H9 (cell line): Measurements from ENCODE around the gene CLPSL2. TPM values are rescaled to one million over a fixed set of nuclear protein-coding genes. Genes with fewer than 3 reads are reported as not detected.

ENCODE experiments used
- DNase-seq: peaks from one replicate; pipeline ENCODE4 v3.0.0-alpha.2; 2017
- H2AFZ ChIP-seq: one replicate; pipeline ENCODE4 v1.6.1; 2013; ENCODE audit warnings: mild to moderate bottlenecking, low read length, control low read depth, moderate library complexity
- H2AK5ac ChIP-seq: 2 replicates; pipeline ENCODE4 v1.6.1; 2013; ENCODE audit warnings: low read length, control low read depth, mixed read lengths; ENCODE audit not compliant: insufficient read length
- H2BK120ac ChIP-seq: one replicate; pipeline ENCODE4 v1.6.1; 2013; ENCODE audit warnings: low read depth, mild to moderate bottlenecking, low read length, control low read depth, inconsistent platforms; ENCODE audit not compliant: poor library complexity, severe bottlenecking
- H2BK12ac ChIP-seq: 2 replicates; pipeline ENCODE4 v1.6.1; 2013; ENCODE audit warnings: low read length, control low read depth, mixed read lengths, low read depth; ENCODE audit not compliant: insufficient read length
- H2BK15ac ChIP-seq: 2 replicates; pipeline ENCODE4 v1.6.1; 2013; ENCODE audit warnings: low read depth, low read length, control low read depth
- H2BK20ac ChIP-seq: one replicate; pipeline ENCODE4 v1.6.1; 2013; ENCODE audit warnings: low read depth, mild to moderate bottlenecking, low read length, control low read depth, inconsistent platforms; ENCODE audit not compliant: poor library complexity, severe bottlenecking
- H2BK5ac ChIP-seq: 2 replicates; pipeline ENCODE4 v1.6.1; 2013; ENCODE audit warnings: low read length, control low read depth, mixed read lengths; ENCODE audit not compliant: insufficient read length
- H3K14ac ChIP-seq: 2 replicates; pipeline ENCODE4 v1.6.1; 2013; ENCODE audit warnings: low read length, control low read depth; ENCODE audit not compliant: insufficient read depth
- H3K18ac ChIP-seq: 2 replicates; pipeline ENCODE4 v1.6.1; 2013; ENCODE audit warnings: low read depth, mild to moderate bottlenecking, mixed read lengths, low read length, control low read depth; ENCODE audit not compliant: insufficient read length
- H3K23ac ChIP-seq: 2 replicates; pipeline ENCODE4 v1.6.1; 2013; ENCODE audit warnings: low read length, control low read depth, mixed read lengths, low read depth; ENCODE audit not compliant: insufficient read length
- H3K23me2 ChIP-seq: 2 replicates; pipeline ENCODE4 v1.6.1; 2013; ENCODE audit warnings: low read depth, mild to moderate bottlenecking, mixed read lengths, low read length, control low read depth; ENCODE audit not compliant: insufficient read length, poor library complexity, severe bottlenecking
- H3K27ac ChIP-seq: 2 replicates; pipeline ENCODE4 v1.5.1; 2013; ENCODE audit warnings: low read length, control low read depth, mixed read lengths, low read depth; ENCODE audit not compliant: insufficient read length
- H3K27me3 ChIP-seq: 2 replicates; pipeline ENCODE4 v1.6.1; 2013; ENCODE audit warnings: low read length, control low read depth, inconsistent platforms; ENCODE audit not compliant: insufficient read depth
- H3K4ac ChIP-seq: 2 replicates; pipeline ENCODE4 v1.6.1; 2013; ENCODE audit warnings: low read depth, mild to moderate bottlenecking, control low read depth, inconsistent platforms, low read length, moderate library complexity
- H3K4me1 ChIP-seq: 2 replicates; pipeline ENCODE4 v1.6.1; 2013; ENCODE audit warnings: low read length, control low read depth, inconsistent platforms; ENCODE audit not compliant: insufficient read depth
- H3K4me2 ChIP-seq: 2 replicates; pipeline ENCODE4 v1.6.1; 2013; ENCODE audit warnings: low read length, control low read depth, mixed read lengths; ENCODE audit not compliant: insufficient read length, insufficient read depth
- H3K56ac ChIP-seq: 2 replicates; pipeline ENCODE4 v1.6.1; 2013; ENCODE audit warnings: low read depth, mild to moderate bottlenecking, mixed read lengths, low read length, control low read depth; ENCODE audit not compliant: insufficient read length
- H3K79me1 ChIP-seq: 2 replicates; pipeline ENCODE4 v1.6.1; 2013; ENCODE audit warnings: low read depth, mild to moderate bottlenecking, moderate library complexity, low read length, control low read depth, inconsistent platforms; ENCODE audit not compliant: insufficient read depth, poor library complexity, severe bottlenecking
- H3K79me2 ChIP-seq: 2 replicates; pipeline ENCODE4 v1.6.1; 2013; ENCODE audit warnings: low read length, control low read depth, inconsistent platforms; ENCODE audit not compliant: insufficient read depth
- H3K9ac ChIP-seq: 2 replicates; pipeline ENCODE4 v1.6.1; 2013; ENCODE audit warnings: low read length, control low read depth, mixed read lengths; ENCODE audit not compliant: insufficient read length; ENCODE audit errors: extremely low read depth
- H3K9me3 ChIP-seq: one replicate; pipeline ENCODE4 v1.6.1; 2013; ENCODE audit warnings: low read depth, low read length, inconsistent platforms; ENCODE audit not compliant: control insufficient read depth
- H3T11ph ChIP-seq: one replicate; pipeline ENCODE4 v1.6.1; 2013; ENCODE audit warnings: mild to moderate bottlenecking, low read length, control low read depth, inconsistent platforms
- H4K20me1 ChIP-seq: one replicate; pipeline ENCODE4 v1.6.1; 2013; ENCODE audit not compliant: control insufficient read depth, insufficient read length, insufficient read depth
- H4K5ac ChIP-seq: 2 replicates; pipeline ENCODE4 v1.6.1; 2013; ENCODE audit warnings: low read depth, mild to moderate bottlenecking, mixed read lengths, low read length, control low read depth; ENCODE audit not compliant: insufficient read length
- H4K8ac ChIP-seq: replicated peaks from 2 replicates; pipeline ENCODE4 v1.6.1; 2013; ENCODE audit warnings: low read length, control low read depth, mixed read lengths, low read depth; ENCODE audit not compliant: insufficient read length
- H4K91ac ChIP-seq: 2 replicates; pipeline ENCODE4 v1.6.1; 2013; ENCODE audit warnings: low read depth, mild to moderate bottlenecking, moderate library complexity, mixed read lengths, low read length, control low read depth; ENCODE audit not compliant: insufficient read length
- H3K27ac Mint-ChIP-seq, 3 experiments: 2 replicates in 2 of 3; 3 replicates in 1 of 3; pipeline ENCODE4 v1.8.0; 2020 to 2021; ENCODE audit warnings: mixed read lengths in 3 of 3, mild to moderate bottlenecking in 1 of 3, moderate library complexity in 1 of 3
- H3K27me3 Mint-ChIP-seq: 2 replicates; pipeline ENCODE4 v1.8.0; 2021; ENCODE audit warnings: low read depth, mild to moderate bottlenecking, moderate library complexity, mixed read lengths
- H3K36me3 Mint-ChIP-seq, 3 experiments: 2 replicates in 2 of 3; 3 replicates in 1 of 3; pipeline ENCODE4 v1.8.0; 2020 to 2021; ENCODE audit warnings: low read depth in 3 of 3, mixed read lengths in 3 of 3; ENCODE audit not compliant: insufficient read depth in 1 of 3
- H3K4me1 Mint-ChIP-seq, 2 experiments: 2 replicates each; pipeline ENCODE4 v1.8.0; 2020; ENCODE audit warnings: mixed read lengths in 2 of 2
- H3K4me3 Mint-ChIP-seq, 2 experiments: 2 replicates in 1 of 2; 3 replicates in 1 of 2; pipeline ENCODE4 v1.8.0; 2020 to 2021; ENCODE audit warnings: mild to moderate bottlenecking in 2 of 2, mixed read lengths in 2 of 2, moderate library complexity in 1 of 2
- H3K9me3 Mint-ChIP-seq, 2 experiments: 2 replicates in 1 of 2; 3 replicates in 1 of 2; pipeline ENCODE4 v1.8.0; 2020; ENCODE audit warnings: mild to moderate bottlenecking in 2 of 2, mixed read lengths in 2 of 2, moderate library complexity in 1 of 2
- WGBS: extraction: QIAGEN DNeasy Blood & Tissue Kit; methylation state at CpG from one replicate; pipeline ENCODE4 v1.1.7; 2013; ENCODE audit warnings: missing lambda C conversion rate, low lambda C conversion rate, mixed read lengths; ENCODE audit not compliant: insufficient read length; ENCODE audit errors: extremely low coverage; 5-methylcytosine and 5-hydroxymethylcytosine counted together
- total RNA-seq: library from RNA; stranded (reverse); gene quantifications from 2 replicates; pipeline ENCODE4 v1.2.1, GENCODE V29; 2021
- TF ChIP-seq, protein P1 (sequence below): fragments of 200-600 bp; sonication (generic); conservative IDR thresholded peaks from 3 replicates; pipeline ENCODE4 v1.8.0; 2021; ENCODE audit warnings: antibody characterized with exemption, mild to moderate bottlenecking

CLPSL2 gene
- total RNA-seq, 1 experiment from 2014 or later: 4.4 TPM

DNA sequence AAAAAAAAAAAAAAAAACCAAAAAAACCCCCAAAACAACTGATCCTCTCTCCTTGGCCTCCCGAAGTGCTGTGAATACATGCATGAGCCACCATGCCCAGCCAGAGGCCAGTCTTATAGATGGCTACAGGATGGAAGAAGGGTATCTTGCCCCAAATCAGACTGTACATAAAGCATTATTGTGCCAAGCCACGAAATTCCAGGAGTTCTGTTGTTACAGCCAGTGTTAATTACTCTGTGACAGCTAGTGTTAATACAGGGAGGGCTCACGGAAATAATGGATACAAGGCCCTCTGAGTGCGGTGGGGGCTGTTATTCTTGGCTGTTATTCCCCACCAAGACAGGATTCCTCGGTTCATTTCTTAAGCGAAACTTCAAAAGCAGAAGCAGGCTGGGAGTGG lies 1.4 kb upstream of the CLPSL2 start:
- no peak overlapping the region for H3K4ac ChIP-seq
- WGBS: no CpG with 5 or more reads among the region's 6 CpGs

More for the DNA sequence above, 1.4 kb upstream of the CLPSL2 start:
- H4K5ac ChIP-seq: no peak overlapping the region
- H3K36me3 Mint-ChIP-seq: no peaks in the 10 kb centered on the region; a peak in 1 of 7 replicates
- no peak overlapping the region for H2AFZ ChIP-seq
- no peaks in the 10 kb centered on the region for H3K79me1 ChIP-seq
- H3K79me2 ChIP-seq: no peaks in the 10 kb centered on the region
- H3K4me1 ChIP-seq: no peaks in the 10 kb centered on the region
- H2BK20ac ChIP-seq: no peak overlapping the region
- H3K18ac ChIP-seq: no peak overlapping the region
- H3K9me3 Mint-ChIP-seq: no peaks in the 10 kb centered on the region
- peaks cover 21 to 24% of the 10 kb centered on the region in 2 experiments for H3K4me1 Mint-ChIP-seq
- H2BK120ac ChIP-seq: no peak overlapping the region
- no peaks in the 10 kb centered on the region for H4K20me1 ChIP-seq
- H4K91ac ChIP-seq: no peak overlapping the region
- peaks cover 23% of the 10 kb centered on the region for H3K27me3 Mint-ChIP-seq
- H3K9ac ChIP-seq: no peak overlapping the region
- H3K4me2 ChIP-seq: no peak overlapping the region
- no peak overlapping the region for H2AK5ac ChIP-seq
- H3K27me3 ChIP-seq: no peaks in the 10 kb centered on the region
- H3T11ph ChIP-seq: no peak overlapping the region
- peaks cover 3% of the 10 kb centered on the region for H3K23me2 ChIP-seq
- no peak overlapping the region for H3K27ac Mint-ChIP-seq
- H2BK15ac ChIP-seq: no peak overlapping the region
- TF ChIP-seq, protein P1, sequence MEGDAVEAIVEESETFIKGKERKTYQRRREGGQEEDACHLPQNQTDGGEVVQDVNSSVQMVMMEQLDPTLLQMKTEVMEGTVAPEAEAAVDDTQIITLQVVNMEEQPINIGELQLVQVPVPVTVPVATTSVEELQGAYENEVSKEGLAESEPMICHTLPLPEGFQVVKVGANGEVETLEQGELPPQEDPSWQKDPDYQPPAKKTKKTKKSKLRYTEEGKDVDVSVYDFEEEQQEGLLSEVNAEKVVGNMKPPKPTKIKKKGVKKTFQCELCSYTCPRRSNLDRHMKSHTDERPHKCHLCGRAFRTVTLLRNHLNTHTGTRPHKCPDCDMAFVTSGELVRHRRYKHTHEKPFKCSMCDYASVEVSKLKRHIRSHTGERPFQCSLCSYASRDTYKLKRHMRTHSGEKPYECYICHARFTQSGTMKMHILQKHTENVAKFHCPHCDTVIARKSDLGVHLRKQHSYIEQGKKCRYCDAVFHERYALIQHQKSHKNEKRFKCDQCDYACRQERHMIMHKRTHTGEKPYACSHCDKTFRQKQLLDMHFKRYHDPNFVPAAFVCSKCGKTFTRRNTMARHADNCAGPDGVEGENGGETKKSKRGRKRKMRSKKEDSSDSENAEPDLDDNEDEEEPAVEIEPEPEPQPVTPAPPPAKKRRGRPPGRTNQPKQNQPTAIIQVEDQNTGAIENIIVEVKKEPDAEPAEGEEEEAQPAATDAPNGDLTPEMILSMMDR: no peak
- H3K14ac ChIP-seq: no peak overlapping the region
- no peak overlapping the region for H3K23ac ChIP-seq
- no peak for DNase-seq
- no peak overlapping the region for H3K56ac ChIP-seq
- H3K27ac ChIP-seq: no peak overlapping the region
- H4K8ac ChIP-seq: no peak overlapping the region
- H2BK5ac ChIP-seq: no peak overlapping the region
- H3K9me3 ChIP-seq: no peaks in the 10 kb centered on the region
- peak overlapping the region in 1 of 2 experiments; percentile 46; a peak in 1 of 5 replicates for H3K4me3 Mint-ChIP-seq
- H2BK12ac ChIP-seq: no peak overlapping the region
